Measurements from ENCODE around the gene ERBB4. TPM values are rescaled to one million over a fixed set of nuclear protein-coding genes. Genes with fewer than 3 reads are reported as not detected.

The ERBB4 gene
- total RNA-seq, 1 experiment from 2014 or later, result 0.04 TPM

DNA sequence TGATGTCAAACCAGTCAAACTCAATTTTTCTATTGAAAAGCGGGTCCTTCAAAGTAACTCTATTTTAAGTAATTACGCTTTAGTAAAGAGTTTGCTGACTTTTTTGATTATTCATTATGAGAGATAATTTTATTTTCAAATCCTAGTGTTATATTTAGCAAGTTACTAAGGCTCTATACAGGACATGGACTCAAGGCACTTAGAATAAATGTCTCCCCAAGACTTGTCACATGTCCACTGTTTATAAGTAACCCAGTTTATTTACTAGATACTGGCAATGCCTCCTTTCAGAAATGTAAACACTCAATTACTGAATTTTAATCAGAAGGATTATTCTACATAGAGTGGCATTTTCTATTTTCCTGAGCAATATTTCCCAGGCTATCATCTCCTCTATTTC, 638.1 kb downstream of the ERBB4 start:
- no peaks in the 10 kb centered on the region for H3K27me3 ChIP-seq (ENCODE audit: insufficient read depth, low read length)
- no peak overlapping the region for H3K23ac ChIP-seq (ENCODE audit: insufficient read length, low read depth, low read length)
- H2AK5ac ChIP-seq (ENCODE audit: insufficient read length, low read length), result no peak overlapping the region
- no peak overlapping the region for H2AFZ ChIP-seq (ENCODE audit: low read length)
- no peak overlapping the region for H4K8ac ChIP-seq (replicated peaks; ENCODE audit: insufficient read length, low read depth, low read length)
- H3K9ac ChIP-seq (ENCODE audit: extremely low read depth, insufficient read length, low read length), result no peak overlapping the region
- H3K36me3 Mint-ChIP-seq (ENCODE audit: insufficient read depth in 1 of 3, low read depth in 3 of 3), result no peaks in the 10 kb centered on the region
- no peak overlapping the region for H3K14ac ChIP-seq (ENCODE audit: insufficient read depth, low read length)
- no peak overlapping the region for H4K91ac ChIP-seq (ENCODE audit: insufficient read length, low read depth, low read length)
- no peak overlapping the region for H3K27ac Mint-ChIP-seq
- no peak for DNase-seq
- H4K5ac ChIP-seq (ENCODE audit: insufficient read length, low read depth, low read length), result no peak overlapping the region
- H4K20me1 ChIP-seq (ENCODE audit: control insufficient read depth, insufficient read depth, insufficient read length), result no peaks in the 10 kb centered on the region
- H2BK12ac ChIP-seq (ENCODE audit: insufficient read length, low read depth, low read length), result no peak overlapping the region
- H3K56ac ChIP-seq (ENCODE audit: insufficient read length, low read depth, low read length), result no peak overlapping the region
- H3K9me3 Mint-ChIP-seq, result no peaks in the 10 kb centered on the region
- no peaks in the 10 kb centered on the region for H3K27me3 Mint-ChIP-seq (ENCODE audit: low read depth)
- H3K23me2 ChIP-seq (ENCODE audit: insufficient read length, low read depth, low read length, poor library complexity, severe bottlenecking), result no peaks in the 10 kb centered on the region
- H3K4me3 Mint-ChIP-seq, result no peak overlapping the region
- no peak overlapping the region for H2BK5ac ChIP-seq (ENCODE audit: insufficient read length, low read length)
- H2BK15ac ChIP-seq (ENCODE audit: low read depth, low read length), result no peak overlapping the region
- TF ChIP-seq, protein P1, sequence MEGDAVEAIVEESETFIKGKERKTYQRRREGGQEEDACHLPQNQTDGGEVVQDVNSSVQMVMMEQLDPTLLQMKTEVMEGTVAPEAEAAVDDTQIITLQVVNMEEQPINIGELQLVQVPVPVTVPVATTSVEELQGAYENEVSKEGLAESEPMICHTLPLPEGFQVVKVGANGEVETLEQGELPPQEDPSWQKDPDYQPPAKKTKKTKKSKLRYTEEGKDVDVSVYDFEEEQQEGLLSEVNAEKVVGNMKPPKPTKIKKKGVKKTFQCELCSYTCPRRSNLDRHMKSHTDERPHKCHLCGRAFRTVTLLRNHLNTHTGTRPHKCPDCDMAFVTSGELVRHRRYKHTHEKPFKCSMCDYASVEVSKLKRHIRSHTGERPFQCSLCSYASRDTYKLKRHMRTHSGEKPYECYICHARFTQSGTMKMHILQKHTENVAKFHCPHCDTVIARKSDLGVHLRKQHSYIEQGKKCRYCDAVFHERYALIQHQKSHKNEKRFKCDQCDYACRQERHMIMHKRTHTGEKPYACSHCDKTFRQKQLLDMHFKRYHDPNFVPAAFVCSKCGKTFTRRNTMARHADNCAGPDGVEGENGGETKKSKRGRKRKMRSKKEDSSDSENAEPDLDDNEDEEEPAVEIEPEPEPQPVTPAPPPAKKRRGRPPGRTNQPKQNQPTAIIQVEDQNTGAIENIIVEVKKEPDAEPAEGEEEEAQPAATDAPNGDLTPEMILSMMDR (conservative IDR thresholded peaks at IDR 0.05), result no peak
- no peaks in the 10 kb centered on the region for H3K79me1 ChIP-seq (ENCODE audit: insufficient read depth, low read depth, low read length, poor library complexity, severe bottlenecking)
- no peaks in the 10 kb centered on the region for H3K79me2 ChIP-seq (ENCODE audit: insufficient read depth, low read length)
- no peak overlapping the region for H3K4ac ChIP-seq (ENCODE audit: low read depth, low read length)
- H3K27ac ChIP-seq (ENCODE audit: insufficient read length, low read depth, low read length), result no peak overlapping the region
- no peaks in the 10 kb centered on the region for H3K4me1 ChIP-seq (ENCODE audit: insufficient read depth, low read length)
- H3T11ph ChIP-seq (ENCODE audit: low read length), result no peak overlapping the region
- no peak overlapping the region for H3K18ac ChIP-seq (ENCODE audit: insufficient read length, low read depth, low read length)
- no peak overlapping the region for H3K4me2 ChIP-seq (ENCODE audit: insufficient read depth, insufficient read length, low read length)
- no peaks in the 10 kb centered on the region for H3K9me3 ChIP-seq (ENCODE audit: control insufficient read depth, low read depth, low read length)
- WGBS (ENCODE audit: extremely low coverage, insufficient read length, low lambda C conversion rate), result no CpG with 5 or more reads among the region's 2 CpGs
- H2BK120ac ChIP-seq (ENCODE audit: low read depth, low read length, poor library complexity, severe bottlenecking), result no peak overlapping the region
- H2BK20ac ChIP-seq (ENCODE audit: low read depth, low read length, poor library complexity, severe bottlenecking), result no peak overlapping the region
- no peaks in the 10 kb centered on the region for H3K4me1 Mint-ChIP-seq

Measured in H9 (cell line).